Endothelial cell of umbilical vein (primary cell): ENCODE measurements around the gene WDTC1.

ENCODE experiments used
- GATA2 ChIP-seq: IDR thresholded peaks from 2 replicates; pipeline ENCODE4 v1.7.0; 2011; ENCODE audit warnings: low read depth, mild to moderate bottlenecking, moderate library complexity, mixed read lengths, low read length; ENCODE audit not compliant: insufficient read length, insufficient read depth
- TF ChIP-seq, protein P1 (sequence below), 2 donors: IDR thresholded peaks; 1 replicate in 1 of 2; 2 replicates in 1 of 2; pipeline ENCODE4 v1.5.1; 2011; ENCODE audit warnings: low read length in 2 of 2, mild to moderate bottlenecking in 2 of 2, moderate library complexity in 2 of 2, control low read depth in 1 of 2, inconsistent platforms in 1 of 2, low read depth in 1 of 2; ENCODE audit not compliant: insufficient read depth in 1 of 2; ENCODE audit errors: extremely low read depth in 1 of 2

DNA sequence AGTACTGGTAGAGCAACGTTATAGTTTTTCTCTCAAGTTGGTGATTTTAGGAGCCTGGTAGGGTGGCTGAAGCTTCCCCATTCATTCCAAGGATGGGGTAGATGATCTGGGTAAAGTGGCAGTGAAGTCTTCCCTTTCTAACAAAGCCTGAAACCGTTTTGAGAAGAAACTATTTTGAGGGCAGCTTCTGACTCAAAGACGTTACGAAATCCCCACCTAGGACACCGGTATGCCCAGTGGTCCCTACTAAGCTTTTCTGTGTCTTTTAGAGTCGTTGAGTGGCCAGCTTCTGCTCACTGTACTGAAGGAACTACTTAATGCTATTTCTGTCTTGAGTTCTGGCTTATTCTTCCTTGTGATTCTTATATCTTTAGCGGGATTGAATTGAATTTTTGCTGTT lies 1.4 kb downstream of the WDTC1 start:
- no peak for TF ChIP-seq GATA2
- TF ChIP-seq, protein P1, sequence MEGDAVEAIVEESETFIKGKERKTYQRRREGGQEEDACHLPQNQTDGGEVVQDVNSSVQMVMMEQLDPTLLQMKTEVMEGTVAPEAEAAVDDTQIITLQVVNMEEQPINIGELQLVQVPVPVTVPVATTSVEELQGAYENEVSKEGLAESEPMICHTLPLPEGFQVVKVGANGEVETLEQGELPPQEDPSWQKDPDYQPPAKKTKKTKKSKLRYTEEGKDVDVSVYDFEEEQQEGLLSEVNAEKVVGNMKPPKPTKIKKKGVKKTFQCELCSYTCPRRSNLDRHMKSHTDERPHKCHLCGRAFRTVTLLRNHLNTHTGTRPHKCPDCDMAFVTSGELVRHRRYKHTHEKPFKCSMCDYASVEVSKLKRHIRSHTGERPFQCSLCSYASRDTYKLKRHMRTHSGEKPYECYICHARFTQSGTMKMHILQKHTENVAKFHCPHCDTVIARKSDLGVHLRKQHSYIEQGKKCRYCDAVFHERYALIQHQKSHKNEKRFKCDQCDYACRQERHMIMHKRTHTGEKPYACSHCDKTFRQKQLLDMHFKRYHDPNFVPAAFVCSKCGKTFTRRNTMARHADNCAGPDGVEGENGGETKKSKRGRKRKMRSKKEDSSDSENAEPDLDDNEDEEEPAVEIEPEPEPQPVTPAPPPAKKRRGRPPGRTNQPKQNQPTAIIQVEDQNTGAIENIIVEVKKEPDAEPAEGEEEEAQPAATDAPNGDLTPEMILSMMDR (IDR thresholded peaks at IDR 0.05; ENCODE audit: extremely low read depth in 1 of 2, insufficient read depth in 1 of 2, low read depth in 1 of 2, low read length in 2 of 2), result no peak
